ENCODE results near the gene HERC2.

Gene HERC2

DNA sequence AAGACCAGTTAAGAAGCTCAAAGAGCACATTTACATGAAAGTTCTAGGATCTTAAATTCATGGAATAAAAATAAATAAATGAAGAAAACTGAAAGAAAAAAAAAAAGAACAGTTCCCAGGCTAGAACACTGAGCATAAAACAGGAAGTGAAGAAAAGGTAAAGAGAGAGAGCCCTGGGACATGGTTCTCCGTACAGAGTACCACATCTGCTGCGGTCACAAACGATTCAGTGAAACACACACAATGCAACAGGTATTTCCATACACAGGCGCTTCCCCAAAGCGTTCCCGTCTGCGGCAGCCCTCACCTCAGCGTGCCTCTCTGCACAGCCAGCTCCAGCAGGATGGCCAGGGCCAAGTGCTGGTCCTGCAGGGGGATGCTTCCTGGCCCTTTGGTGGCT lies 49.4 kb downstream of the HERC2 start:
- DNase-seq (ENCODE audit: low spot score) = no peak
- TF ChIP-seq, protein P1, sequence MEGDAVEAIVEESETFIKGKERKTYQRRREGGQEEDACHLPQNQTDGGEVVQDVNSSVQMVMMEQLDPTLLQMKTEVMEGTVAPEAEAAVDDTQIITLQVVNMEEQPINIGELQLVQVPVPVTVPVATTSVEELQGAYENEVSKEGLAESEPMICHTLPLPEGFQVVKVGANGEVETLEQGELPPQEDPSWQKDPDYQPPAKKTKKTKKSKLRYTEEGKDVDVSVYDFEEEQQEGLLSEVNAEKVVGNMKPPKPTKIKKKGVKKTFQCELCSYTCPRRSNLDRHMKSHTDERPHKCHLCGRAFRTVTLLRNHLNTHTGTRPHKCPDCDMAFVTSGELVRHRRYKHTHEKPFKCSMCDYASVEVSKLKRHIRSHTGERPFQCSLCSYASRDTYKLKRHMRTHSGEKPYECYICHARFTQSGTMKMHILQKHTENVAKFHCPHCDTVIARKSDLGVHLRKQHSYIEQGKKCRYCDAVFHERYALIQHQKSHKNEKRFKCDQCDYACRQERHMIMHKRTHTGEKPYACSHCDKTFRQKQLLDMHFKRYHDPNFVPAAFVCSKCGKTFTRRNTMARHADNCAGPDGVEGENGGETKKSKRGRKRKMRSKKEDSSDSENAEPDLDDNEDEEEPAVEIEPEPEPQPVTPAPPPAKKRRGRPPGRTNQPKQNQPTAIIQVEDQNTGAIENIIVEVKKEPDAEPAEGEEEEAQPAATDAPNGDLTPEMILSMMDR (IDR thresholded peaks at IDR 0.05; ENCODE audit: extremely low read depth, missing control alignments) = no peak

DNA sequence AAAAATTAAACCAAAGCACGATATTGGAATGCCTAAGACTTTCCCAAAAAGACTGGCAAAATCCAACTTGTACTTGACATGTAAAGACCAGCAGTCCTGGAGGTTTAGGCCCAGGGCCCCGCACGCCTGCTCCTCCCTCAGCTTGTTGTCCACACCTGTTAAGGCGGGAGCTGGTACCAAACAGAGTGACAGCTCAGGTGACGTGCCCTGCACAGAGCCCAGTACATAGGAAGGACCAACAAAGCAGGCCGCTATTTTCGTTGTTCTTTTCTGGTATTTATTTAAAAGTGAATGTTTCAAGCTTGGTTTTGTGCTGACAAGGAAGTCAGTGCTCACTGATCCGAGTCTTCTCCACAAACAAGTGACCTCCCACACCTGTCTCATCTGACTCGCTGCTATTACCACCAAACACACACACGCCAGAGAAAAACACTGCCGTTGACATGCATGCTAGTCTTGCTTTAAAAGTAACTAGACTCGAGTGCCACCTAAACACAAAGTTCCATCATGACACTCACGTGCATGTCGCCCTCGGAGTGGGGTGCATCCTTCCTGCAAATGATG lies 50.2 kb downstream of the HERC2 start:
- DNase-seq (ENCODE audit: low spot score) = no peak

DNA sequence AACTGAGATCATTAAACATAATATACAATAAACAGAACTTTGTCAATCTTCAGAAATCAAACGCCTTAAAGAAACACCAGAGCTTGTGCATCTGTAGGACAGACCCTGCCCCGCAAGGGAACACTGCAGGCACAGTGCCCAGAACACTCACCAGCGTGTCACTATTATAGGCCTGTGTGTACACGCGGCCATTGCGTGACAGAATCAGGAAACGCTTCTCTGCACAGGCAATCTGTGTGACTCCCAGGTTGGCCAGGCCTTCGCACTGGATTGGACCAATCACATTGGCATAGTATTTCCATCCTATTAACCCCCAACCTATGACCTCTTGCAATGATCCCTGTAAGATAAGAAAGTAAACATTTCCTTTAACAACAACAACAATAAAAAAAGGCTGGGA lies 52.9 kb downstream of the HERC2 start:
- no peak for DNase-seq (ENCODE audit: low spot score)
- TF ChIP-seq, protein P1 (IDR thresholded peaks at IDR 0.05; ENCODE audit: extremely low read depth, missing control alignments) = no peak

More for the DNA sequence above, 50.2 kb downstream of the HERC2 start:
- TF ChIP-seq, protein P1 (IDR thresholded peaks at IDR 0.05; ENCODE audit: extremely low read depth, missing control alignments) = no peak

- TF ChIP-seq, protein P1 (IDR thresholded peaks at IDR 0.05; ENCODE audit: extremely low read depth, missing control alignments) = no peak
- no peak for DNase-seq (ENCODE audit: low spot score)
Measured at GRCh38 chr15:28267727-28268126, 54.3 kb downstream of the HERC2 start.

DNA sequence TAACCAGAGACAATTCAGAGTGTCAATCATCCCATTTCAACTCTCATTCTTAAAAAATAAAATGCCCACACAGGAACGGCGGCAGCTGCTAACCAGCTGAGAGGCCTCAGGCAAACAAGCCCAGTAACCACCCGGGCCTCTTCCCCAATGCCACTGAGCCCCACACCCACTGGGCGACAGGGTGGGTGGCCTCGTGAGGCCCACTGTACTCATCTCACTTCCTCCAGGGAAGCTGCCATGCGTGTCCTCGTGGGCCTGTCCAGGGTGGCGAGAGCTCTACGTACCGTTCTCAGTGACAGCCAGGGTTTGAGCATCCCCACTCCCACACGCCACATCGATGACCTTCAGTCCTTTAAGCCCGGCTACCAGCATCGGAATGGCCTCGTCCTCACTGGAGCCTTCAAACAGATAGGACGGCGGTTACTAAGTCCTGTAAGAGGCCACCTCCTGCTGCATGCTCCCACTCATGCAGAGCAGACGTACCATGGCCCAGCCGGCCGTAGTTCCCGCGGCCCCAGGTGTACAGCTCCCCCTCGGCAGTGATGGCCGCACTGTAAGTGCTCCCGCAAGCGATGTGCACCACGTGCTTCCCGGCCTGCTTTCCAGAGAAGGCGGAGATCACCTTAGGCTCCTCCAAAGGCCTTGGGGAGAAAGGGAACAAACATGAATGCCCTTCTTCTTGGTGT lies 56.5 kb downstream of the HERC2 start:
- TF ChIP-seq, protein P1 (IDR thresholded peaks at IDR 0.05; ENCODE audit: extremely low read depth, missing control alignments) = no peak
- DNase-seq (ENCODE audit: low spot score) = peak; percentile 30

- peak; percentile 38 for DNase-seq (ENCODE audit: low spot score)
- TF ChIP-seq, protein P1 (IDR thresholded peaks at IDR 0.05; ENCODE audit: extremely low read depth, missing control alignments) = no peak
Measured at GRCh38 chr15:28264166-28264565, 57.8 kb downstream of the HERC2 start.

DNA sequence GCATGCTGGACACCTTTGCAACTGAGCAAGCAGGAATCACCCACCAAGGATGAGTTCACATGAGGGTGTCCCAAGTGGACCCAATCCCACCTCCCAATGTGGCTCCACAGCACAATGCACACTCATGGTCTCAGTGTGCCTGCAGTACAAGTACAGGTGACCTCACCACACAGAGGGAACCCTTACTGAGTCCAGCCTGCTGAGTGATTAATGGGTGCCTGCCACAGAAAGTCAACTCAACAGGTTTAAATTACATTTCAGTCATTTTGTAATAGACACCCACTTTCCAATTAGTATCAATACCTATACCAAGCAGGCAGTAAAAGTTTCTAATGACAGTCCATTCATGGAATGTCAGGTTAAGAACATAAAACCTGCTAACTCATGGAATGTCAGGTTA lies 59.5 kb downstream of the HERC2 start:
- TF ChIP-seq, protein P1 (IDR thresholded peaks at IDR 0.05; ENCODE audit: extremely low read depth, missing control alignments) = no peak
- DNase-seq (ENCODE audit: low spot score) = no peak

Measured in GM20000 (cell line).